Hepatocyte (in vitro differentiated cells): ENCODE results near the gene ZBTB26. TPM values are rescaled to one million over a fixed set of nuclear protein-coding genes. Genes with fewer than 3 reads are reported as not detected.
A peak's percentile ranks its signal among the peaks of the same experiment; 100 is the strongest.

Experiments used
- DNase-seq: peaks from one replicate; pipeline ENCODE4 v3.0.0-alpha.2; 2016; ENCODE audit warnings: low spot score
- H2AFZ ChIP-seq: fragments of 200-600 bp; sonication (generic); 2 replicates; pipeline ENCODE4 v1.6.0; 2016; ENCODE audit warnings: antibody characterized with exemption, mild to moderate bottlenecking
- H3K27ac ChIP-seq: fragments of 200-600 bp; sonication (generic); 2 replicates; pipeline ENCODE4 v1.5.1; 2016; ENCODE audit warnings: mild to moderate bottlenecking
- H3K27me3 ChIP-seq: fragments of 200-600 bp; sonication (generic); 2 replicates; pipeline ENCODE4 v1.6.1; 2016
- H3K36me3 ChIP-seq: fragments of 200-600 bp; sonication (generic); replicated peaks from 2 replicates; pipeline ENCODE4 v1.5.1; 2016; ENCODE audit warnings: low read depth; ENCODE audit not compliant: insufficient read depth
- H3K4me1 ChIP-seq: fragments of 200-600 bp; sonication (generic); 2 replicates; pipeline ENCODE4 v1.5.1; 2016; ENCODE audit warnings: mild to moderate bottlenecking, moderate library complexity; ENCODE audit not compliant: insufficient read depth
- H3K4me2 ChIP-seq: fragments of 200-600 bp; sonication (generic); 2 replicates; pipeline ENCODE4 v1.6.0; 2016
- H3K4me3 ChIP-seq: fragments of 200-600 bp; sonication (generic); 2 replicates; pipeline ENCODE4 v1.5.1; 2016; ENCODE audit warnings: mild to moderate bottlenecking
- H3K79me2 ChIP-seq: fragments of 200-600 bp; sonication (generic); 2 replicates; pipeline ENCODE4 v1.6.0; 2017; ENCODE audit warnings: mild to moderate bottlenecking
- H3K9me2 ChIP-seq: fragments of 200-600 bp; sonication (generic); replicated peaks from 2 replicates; pipeline ENCODE4 v1.6.0; 2017; ENCODE audit warnings: mild to moderate bottlenecking; ENCODE audit not compliant: insufficient read depth
- H3K9me3 ChIP-seq: fragments of 200-600 bp; sonication (generic); 2 replicates; pipeline ENCODE4 v1.5.1; 2016; ENCODE audit warnings: low read depth, mild to moderate bottlenecking
- H4K20me1 ChIP-seq: fragments of 200-600 bp; sonication (generic); 2 replicates; pipeline ENCODE4 v1.6.0; 2016; ENCODE audit warnings: mild to moderate bottlenecking; ENCODE audit not compliant: insufficient read depth, poor library complexity, severe bottlenecking
- CTCF ChIP-seq: fragments of 200-600 bp; sonication (generic); IDR thresholded peaks from 2 replicates; pipeline ENCODE4 v1.5.1; 2016; ENCODE audit warnings: antibody characterized with exemption, mild to moderate bottlenecking; ENCODE audit not compliant: poor library complexity
- EZH2 ChIP-seq: fragments of 200-600 bp; sonication (generic); IDR thresholded peaks from 2 replicates; pipeline ENCODE4 v1.6.1; 2016; ENCODE audit warnings: antibody characterized with exemption, mild to moderate bottlenecking, borderline replicate concordance
- EZH2phosphoT487 ChIP-seq: fragments of 200-600 bp; sonication (generic); IDR thresholded peaks from one replicate; pipeline ENCODE4 v1.6.1; 2018; ENCODE audit warnings: antibody characterized with exemption, mild to moderate bottlenecking, low read depth, moderate library complexity; ENCODE audit not compliant: unreplicated experiment, severe bottlenecking
- WGBS: methylation state at CpG from one replicate; pipeline ENCODE4 v1.1.6; 2016; ENCODE audit warnings: low lambda C conversion rate; ENCODE audit errors: missing lambda C conversion rate; 5-methylcytosine and 5-hydroxymethylcytosine counted together
- polyA plus RNA-seq: library from polyadenylated mRNA; unstranded; fragments of >200 nt; fragmentation: Nextera tagmentation; extraction: Ambion mirVana; gene quantifications from 2 replicates; pipeline ENCODE4 v1.2.1, GENCODE V29; 2016
- total RNA-seq: library from RNA; depleted of rRNA; stranded (reverse); fragments of >200 nt; gene quantifications from 2 replicates; pipeline ENCODE4 v1.2.3, GENCODE V29; 2014

Gene ZBTB26
- total RNA-seq (6.4 and 7.7 TPM in 2 replicates), polyA plus RNA-seq (2.6 and 2.9 TPM in 2 replicates)

GRCh38 chr9:122931226-122932121, at the start of gene ZBTB26:
ZBTB26 (minus strand) TSS chr9:122931512; CDS start chr9:122919934, 11,578 bp downstream.
- 2% methylated on average over 39 of the region's 51 CpGs for WGBS
- peak within 1 kb of the TSS; percentile 81 for H2AFZ ChIP-seq
- H3K27me3 ChIP-seq: no peaks in the 10 kb centered on the region
- no peaks in the 10 kb centered on the region for H3K9me2 ChIP-seq
- H3K36me3 ChIP-seq: no peaks in the 10 kb centered on the region
- H3K4me2 ChIP-seq: peak within 1 kb of the TSS; percentile 86
- peak within 1 kb of the TSS; percentile 91 for H3K27ac ChIP-seq
- peak within 1 kb of the TSS; percentile 88 for H3K4me3 ChIP-seq
- H3K4me1 ChIP-seq: peaks cover 13% of the 10 kb centered on the region
- no peaks in the 10 kb centered on the region for H3K9me3 ChIP-seq
- peak; percentile 96 for DNase-seq
- peaks cover 4% of the 10 kb centered on the region for H4K20me1 ChIP-seq
- peaks cover 93% of the 10 kb centered on the region for H3K79me2 ChIP-seq
- TF ChIP-seq EZH2: no peak
- TF ChIP-seq EZH2phosphoT487: no peak
- no peak for TF ChIP-seq CTCF

GRCh38 chr9:122978601-122979000, 47.3 kb upstream of the ZBTB26 start:
- Histone ChIP-seq H3K36me3 (no peaks in the 10 kb centered on the region), H3K79me2 (peaks cover 71% of the 10 kb centered on the region), H3K4me1 (no peaks in the 10 kb centered on the region), H4K20me1 (peaks cover 32% of the 10 kb centered on the region), H3K9me2 (no peaks in the 10 kb centered on the region), H3K4me2 (no peak overlapping the region), H2AFZ (no peak overlapping the region), H3K27ac (no peak overlapping the region), H3K27me3 (no peaks in the 10 kb centered on the region), H3K9me3 (no peaks in the 10 kb centered on the region), H3K4me3 (no peak overlapping the region)
- no peak for TF ChIP-seq EZH2
- TF ChIP-seq EZH2phosphoT487: no peak
- no peak for TF ChIP-seq CTCF
- WGBS: 49% methylated on average over 2 of the region's 2 CpGs
- DNase-seq: no peak

GRCh38 chr9:122975196-122975595, 43.9 kb upstream of the ZBTB26 start:
- Histone ChIP-seq H3K27ac (no peak overlapping the region), H3K27me3 (no peaks in the 10 kb centered on the region), H3K4me3 (no peak overlapping the region), H3K9me3 (no peaks in the 10 kb centered on the region), H3K9me2 (no peaks in the 10 kb centered on the region), H3K79me2 (peaks cover 59% of the 10 kb centered on the region), H3K36me3 (no peaks in the 10 kb centered on the region), H3K4me1 (no peaks in the 10 kb centered on the region), H3K4me2 (no peak overlapping the region), H4K20me1 (peaks cover 28% of the 10 kb centered on the region), H2AFZ (no peak overlapping the region)
- DNase-seq: no peak
- no peak for TF ChIP-seq EZH2
- no peak for TF ChIP-seq EZH2phosphoT487
- no peak for TF ChIP-seq CTCF
- WGBS: 88% methylated on average over 2 of the region's 2 CpGs
